Psoas muscle (tissue), 8 donors: Measurements from ENCODE around the gene NXPE3. TPM values are rescaled to one million over a fixed set of nuclear protein-coding genes. Genes with fewer than 3 reads are reported as not detected.

Source experiments
- ATAC-seq, 4 donors: fragments of 200-7000 bp; cut with Tn5 transposase; one replicate each; pipeline ENCODE4 v1.9.1; 2020; ENCODE audit warnings: moderate library complexity in 3 of 4, mild to moderate bottlenecking in 2 of 4
- DNase-seq, 2 donors: peaks; one replicate each; pipeline ENCODE4 v3.0.0-alpha.2; 2020
- H3K27ac ChIP-seq: fragments of 200-600 bp; one replicate; pipeline ENCODE4 v1.8.0; 2022
- H3K27me3 ChIP-seq, 3 donors: fragments of 200-600 bp in 1 of 3; one replicate each; pipeline versions ENCODE4 v1.6.1 to v1.8.0; 2013 to 2022; ENCODE audit warnings: low read length in 2 of 3, mild to moderate bottlenecking in 2 of 3, moderate library complexity in 1 of 3; ENCODE audit not compliant: insufficient read depth in 3 of 3
- H3K36me3 ChIP-seq, 2 donors: fragments of 200-600 bp in 1 of 2; one replicate each; pipeline versions ENCODE4 v1.6.1 to v1.8.0; 2013 to 2022; ENCODE audit warnings: low read depth in 1 of 2, mild to moderate bottlenecking in 1 of 2, moderate library complexity in 1 of 2; ENCODE audit not compliant: insufficient read depth in 1 of 2
- H3K4me1 ChIP-seq: fragments of 200-600 bp; one replicate; pipeline ENCODE4 v1.8.0; 2022
- H3K4me3 ChIP-seq: fragments of 200-600 bp; one replicate; pipeline ENCODE4 v1.8.0; 2022; ENCODE audit warnings: mild to moderate bottlenecking
- H3K9me3 ChIP-seq: fragments of 200-600 bp; one replicate; pipeline ENCODE4 v1.8.0; 2022
- CTCF ChIP-seq: fragments of 200-600 bp; IDR thresholded peaks from one replicate; pipeline ENCODE4 v1.8.0; 2022; ENCODE audit warnings: antibody characterized with exemption
- WGBS, 3 donors: extraction: QIAGEN DNeasy Blood & Tissue Kit; methylation state at CpG; one replicate each; pipeline versions ENCODE4 v1.1.6 to v1.1.7; 2013; 5-methylcytosine and 5-hydroxymethylcytosine counted together
- intact Hi-C, 2 donors: fragments of 100-400 bp; cut with DNase I; formaldehyde crosslinking; loops; one replicate each; pipeline versions ENCODE4 v1.11.0 to v1.14.2; 2022
- polyA plus RNA-seq, 3 donors: library from polyadenylated mRNA; stranded (reverse); fragments of 200-250 nt; gene quantifications; one replicate each; pipeline ENCODE4 v1.2.3, GENCODE V29; 2013
- total RNA-seq, 4 donors: library from RNA; stranded (reverse); fragmentation: NEBNext Ultra II Directional in 2 of 4; extraction: Animal tissue kit (Norgen Biotek cat#: 25700) in 2 of 4; gene quantifications; one replicate each; pipeline versions ENCODE4 v1.2.1 to v1.2.4, GENCODE V29; 2021 to 2023
- donor health status: healthy with polysubstance abuse.
- donor health status: DM: no; HTN: no; CAD: no; lungs with moderate emphysema.
- donor health status: Bipolar disorder and iron deficiency.
- donor health status: healthy.
- donor health status: DM: yes; HTN: yes; CAD: no.
- donor health status: DM: no; HTN: no; CAD: no.
- donor health status: DM: no; HTN: no; CAD: no.
- donor health status: DM: yes; HTN: yes; CAD: no.

NXPE3 gene
- total and polyA plus RNA-seq, 7 donors = 10.8 to 67.7 (median 43.3) TPM

- ATAC-seq (no peak), DNase-seq (no peak)
- no peaks in the 10 kb centered on the region for H3K4me1 ChIP-seq
- H3K27ac ChIP-seq = no peak overlapping the region
- H3K9me3 ChIP-seq = no peaks in the 10 kb centered on the region
- intact Hi-C loops = no loop called here
- H3K27me3 ChIP-seq = no peaks in the 10 kb centered on the region
- H3K36me3 ChIP-seq = peaks cover 0 to 54% of the 10 kb centered on the region in 2 donors
- H3K4me3 ChIP-seq = no peak overlapping the region
- 80 to 84% (median 82%) methylated on average over 4 of the region's 4 CpGs for WGBS, 3 donors
- no peak for TF ChIP-seq CTCF
Observed at GRCh38 chr3:101801174-101801573, 22.2 kb downstream of the NXPE3 start.

GRCh38 chr3:101802179-101802578 lies 23.2 kb downstream of the NXPE3 start:
- no peaks in the 10 kb centered on the region for H3K9me3 ChIP-seq
- TF ChIP-seq CTCF = no peak
- intact Hi-C loops = loop anchor here in 1 of 2 donors (2.0 kb wide), 1 partner anchor 425 kb away; no protein-coding TSS in a partner anchor
- H3K4me1 ChIP-seq = no peaks in the 10 kb centered on the region
- H3K36me3 ChIP-seq = peaks cover 0 to 56% of the 10 kb centered on the region in 2 donors
- H3K4me3 ChIP-seq = no peak overlapping the region
- 87 to 91% (median 88%) methylated on average over 2 of the region's 2 CpGs for WGBS, 3 donors
- ATAC-seq = no peak
- no peaks in the 10 kb centered on the region for H3K27me3 ChIP-seq
- H3K27ac ChIP-seq = no peak overlapping the region
- DNase-seq = no peak

- DNase-seq (no peak), ATAC-seq (peak; percentile 84 to 96 (median 90))
- Histone ChIP-seq H3K36me3 (peaks cover 0 to 58% of the 10 kb centered on the region in 2 donors), H3K27ac (no peak overlapping the region), H3K9me3 (no peaks in the 10 kb centered on the region), H3K4me3 (no peak overlapping the region), H3K27me3 (no peaks in the 10 kb centered on the region), H3K4me1 (no peaks in the 10 kb centered on the region)
- peak; percentile 84 for TF ChIP-seq CTCF
- intact Hi-C loops = loop anchor here in 1 of 2 donors (2.0 kb wide), 1 partner anchor 424 kb away; no protein-coding TSS in a partner anchor
- WGBS, 3 donors = 80 to 81% (median 81%) methylated on average over 9 of the region's 9 CpGs
Observed at GRCh38 chr3:101803173-101803782, 24.3 kb downstream of the NXPE3 start.

- no peak for TF ChIP-seq CTCF
- peaks cover 0 to 53% of the 10 kb centered on the region in 2 donors for H3K36me3 ChIP-seq
- no peaks in the 10 kb centered on the region for H3K9me3 ChIP-seq
- ATAC-seq (no peak), DNase-seq (no peak)
- no peaks in the 10 kb centered on the region for H3K27me3 ChIP-seq
- intact Hi-C loops = loop anchor here in 1 of 2 donors (2.0 kb wide), 1 partner anchor 423 kb away; no protein-coding TSS in a partner anchor
- 95 to 98% (median 96%) methylated on average over 3 of the region's 3 CpGs for WGBS, 3 donors
- no peak overlapping the region for H3K4me3 ChIP-seq
- H3K4me1 ChIP-seq = no peaks in the 10 kb centered on the region
- no peak overlapping the region for H3K27ac ChIP-seq
Observed at GRCh38 chr3:101803939-101804338, 24.9 kb downstream of the NXPE3 start.
